H54 (cell line): Measurements from ENCODE around the gene NFATC1.

Experiments used
- DNase-seq: peaks from one replicate; pipeline ENCODE4 v3.0.0; 2011; ENCODE audit warnings: low spot score, mixed read lengths; ENCODE audit not compliant: insufficient read length
- FAIRE-seq: peaks from 3 replicates; lab custom pipeline; 2011; peaks lifted over from hg19 to GRCh38; lab: Jason Lieb, UNC
- POLR2A ChIP-seq: IDR thresholded peaks from 2 replicates; pipeline ENCODE4 v1.6.1; 2011; ENCODE audit warnings: low read depth, mild to moderate bottlenecking, low read length

Gene NFATC1

DNA sequence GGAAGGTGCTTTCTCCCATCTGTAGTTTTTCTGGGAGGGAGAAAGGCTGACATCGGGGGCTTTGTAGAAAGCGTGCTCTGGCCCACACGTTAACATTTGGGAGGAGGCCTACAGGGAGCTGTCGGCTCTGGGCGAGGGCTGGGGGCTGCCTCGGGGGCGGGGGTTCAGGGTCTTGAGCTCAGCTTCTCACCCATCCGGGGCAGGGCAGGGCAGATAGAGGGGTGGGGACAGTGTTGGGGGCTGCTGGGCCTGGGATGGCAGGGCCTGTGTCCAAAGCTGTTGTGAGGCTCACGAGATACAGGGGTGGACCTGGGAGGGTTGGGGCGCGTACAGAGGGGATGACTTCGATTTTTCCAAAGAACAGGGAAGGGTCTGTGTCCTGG is 27.0 kb downstream of the NFATC1 start:
- DNase-seq = no peak
- no peak for FAIRE-seq
- no peak for TF ChIP-seq POLR2A

DNA sequence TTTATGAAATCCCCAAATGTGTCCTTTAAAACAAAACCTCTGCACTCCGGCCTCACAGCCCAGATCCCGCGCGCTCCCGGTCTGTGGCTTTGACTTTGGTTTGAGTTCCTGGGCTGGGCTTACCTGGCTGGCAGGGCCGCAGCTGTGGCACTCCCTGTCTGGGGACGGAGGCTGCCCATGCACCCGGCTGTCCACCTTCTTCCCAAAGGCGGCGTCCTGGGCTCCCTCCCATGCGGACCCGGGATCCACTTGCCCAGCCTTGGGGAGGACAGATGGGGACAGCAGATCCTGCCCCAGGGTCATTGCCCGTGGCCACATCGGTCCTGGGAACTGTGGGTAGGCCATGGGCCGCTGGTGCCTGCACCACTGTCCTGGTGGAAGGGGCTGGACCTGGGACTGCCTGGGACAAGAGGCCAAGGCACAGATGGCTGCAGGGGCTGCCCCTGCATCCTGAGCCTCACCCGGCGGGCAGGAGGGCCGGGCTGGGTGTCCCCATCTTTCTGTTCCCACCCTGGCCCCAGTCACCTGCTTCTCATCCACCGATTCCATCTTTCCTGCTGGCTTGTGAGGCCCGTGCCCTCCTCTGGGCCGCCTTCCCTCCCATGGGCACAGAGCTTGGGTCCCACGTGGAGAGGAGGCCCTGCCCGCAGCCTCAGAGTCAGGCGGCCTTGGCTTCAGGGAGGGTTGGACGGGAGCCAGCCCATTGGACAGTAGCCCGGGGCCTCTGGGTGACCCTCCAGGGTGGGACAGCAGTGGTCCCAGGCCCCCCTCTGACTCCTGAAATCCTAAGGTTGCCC is 27.7 kb downstream of the NFATC1 start:
- no peak for DNase-seq
- TF ChIP-seq POLR2A = no peak
- FAIRE-seq = no peak

DNA sequence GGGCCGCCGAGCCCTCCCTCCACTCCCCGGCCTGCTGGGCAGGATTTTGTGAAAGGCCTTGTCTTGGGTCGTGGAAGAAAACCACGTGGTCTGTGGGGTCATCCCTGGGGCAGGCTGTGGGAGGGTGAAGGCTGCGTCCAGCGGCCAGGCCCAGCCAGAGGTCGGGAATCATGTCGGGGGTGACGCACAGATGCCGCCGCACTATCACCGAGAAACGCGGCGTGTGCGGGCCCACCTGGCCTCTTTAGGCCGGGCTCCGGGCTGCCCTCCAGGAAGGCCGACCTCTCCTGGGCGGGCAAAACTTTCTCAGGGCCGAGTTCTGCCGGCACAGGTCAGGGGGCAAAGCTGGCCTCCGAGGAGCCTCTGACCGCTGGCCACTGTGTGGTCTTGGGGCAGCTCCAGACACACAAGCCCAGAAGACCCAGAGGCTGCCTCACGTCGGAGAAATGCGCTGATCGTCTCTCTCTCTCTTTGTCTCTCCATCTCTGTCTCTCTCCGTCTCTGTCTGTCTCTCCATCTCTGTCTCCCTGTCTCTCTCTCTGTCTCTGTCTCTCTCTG is 28.4 kb downstream of the NFATC1 start:
- DNase-seq (no peak), FAIRE-seq (no peak)
- TF ChIP-seq POLR2A = no peak

DNA sequence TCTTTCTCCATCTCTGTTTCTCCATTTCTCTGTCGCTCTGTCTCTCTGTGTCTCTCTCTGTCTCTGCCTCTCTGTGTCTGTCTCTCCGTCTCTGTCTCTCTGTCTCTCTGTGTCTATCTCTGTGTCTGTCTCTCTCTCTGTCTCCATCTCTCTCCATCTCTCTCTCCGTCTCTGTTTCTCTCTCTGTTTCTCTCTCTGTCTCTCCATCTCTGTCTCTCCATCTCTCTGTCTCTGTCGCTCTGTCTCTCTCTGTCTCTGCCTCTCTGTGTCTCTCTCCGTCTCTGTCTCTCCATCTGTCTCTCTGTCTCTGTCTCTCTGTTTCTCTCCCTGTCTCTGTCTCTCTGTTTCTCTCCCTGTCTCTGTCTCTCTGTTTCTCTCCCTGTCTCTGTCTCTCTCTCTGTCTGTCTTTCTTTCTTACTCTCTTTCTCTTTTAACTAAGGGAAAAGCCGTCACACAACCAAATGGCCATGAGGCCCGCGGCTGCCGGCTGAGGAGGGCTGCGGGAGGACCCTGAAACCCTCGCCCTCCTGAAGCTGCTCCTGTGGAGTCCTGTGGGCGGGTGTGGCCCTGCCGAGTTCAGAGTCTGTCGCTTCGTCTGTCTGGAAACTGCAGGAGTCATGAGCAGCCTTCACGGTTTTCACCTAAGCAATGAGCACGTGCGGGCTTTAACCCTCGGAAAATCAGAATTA is 29.3 kb downstream of the NFATC1 start:
- FAIRE-seq = no peak
- TF ChIP-seq POLR2A = no peak
- DNase-seq = no peak

DNA sequence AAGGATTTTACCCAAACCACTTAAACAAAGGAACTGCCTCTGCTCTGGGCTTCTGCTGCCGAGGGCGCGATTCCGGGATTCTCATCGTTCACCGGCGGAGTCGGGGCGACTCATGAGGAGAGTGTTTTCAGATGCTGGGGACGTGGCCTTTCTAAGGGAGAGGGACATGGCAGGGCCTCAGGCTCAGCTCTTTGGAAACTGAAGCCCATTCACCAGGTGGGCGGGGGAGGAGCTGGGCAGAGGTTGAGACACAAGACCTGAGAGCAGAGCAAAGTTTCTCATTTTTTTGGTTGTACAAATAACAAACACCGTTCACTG is 29.8 kb downstream of the NFATC1 start:
- TF ChIP-seq POLR2A = no peak
- FAIRE-seq (no peak), DNase-seq (no peak)

DNA sequence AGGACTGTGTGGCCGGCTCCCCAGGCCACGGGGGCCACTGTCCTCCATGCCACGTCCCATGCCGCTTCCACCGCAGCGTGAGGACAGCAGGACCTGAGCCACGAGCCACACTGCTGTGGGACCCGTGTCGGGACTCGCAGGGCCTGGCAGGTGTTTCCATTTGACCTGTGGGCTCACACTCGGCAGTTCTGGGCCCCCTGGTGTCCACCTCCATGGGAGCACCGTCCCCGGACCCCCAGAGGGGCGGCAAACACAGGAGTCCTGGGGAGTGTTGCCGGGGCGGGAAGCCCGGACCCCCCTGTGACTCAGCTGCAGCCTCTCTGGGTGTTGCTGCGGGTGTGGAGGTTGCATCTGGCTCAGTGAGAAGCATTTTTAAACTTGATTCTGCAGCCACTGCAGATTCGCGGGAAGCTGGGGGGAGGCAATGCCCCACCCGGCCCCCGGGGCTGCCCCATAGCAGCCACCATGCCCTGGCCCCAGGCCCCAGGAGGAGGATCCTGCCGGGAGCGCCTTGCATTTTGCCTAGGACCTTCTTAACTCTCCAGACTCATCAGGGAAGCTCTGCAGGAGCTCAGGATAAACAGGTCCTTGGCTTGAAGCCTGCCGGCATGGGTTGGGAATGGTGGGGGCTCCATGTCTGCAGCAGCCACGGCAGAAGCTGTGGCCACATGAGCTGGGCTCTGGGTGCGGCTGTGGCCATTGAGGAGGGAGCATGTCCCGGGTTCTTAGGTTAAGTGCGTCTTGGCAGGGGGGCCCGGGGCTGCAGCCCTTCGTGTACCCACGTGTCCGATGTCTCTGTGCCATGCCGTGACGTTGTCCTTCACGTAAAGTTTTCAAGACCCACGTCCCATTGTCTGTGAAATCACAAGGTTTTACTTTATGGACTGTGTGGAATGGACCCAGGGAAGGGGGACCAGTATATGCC is 30.9 kb downstream of the NFATC1 start:
- FAIRE-seq = no peak
- no peak for DNase-seq
- TF ChIP-seq POLR2A = no peak

DNA sequence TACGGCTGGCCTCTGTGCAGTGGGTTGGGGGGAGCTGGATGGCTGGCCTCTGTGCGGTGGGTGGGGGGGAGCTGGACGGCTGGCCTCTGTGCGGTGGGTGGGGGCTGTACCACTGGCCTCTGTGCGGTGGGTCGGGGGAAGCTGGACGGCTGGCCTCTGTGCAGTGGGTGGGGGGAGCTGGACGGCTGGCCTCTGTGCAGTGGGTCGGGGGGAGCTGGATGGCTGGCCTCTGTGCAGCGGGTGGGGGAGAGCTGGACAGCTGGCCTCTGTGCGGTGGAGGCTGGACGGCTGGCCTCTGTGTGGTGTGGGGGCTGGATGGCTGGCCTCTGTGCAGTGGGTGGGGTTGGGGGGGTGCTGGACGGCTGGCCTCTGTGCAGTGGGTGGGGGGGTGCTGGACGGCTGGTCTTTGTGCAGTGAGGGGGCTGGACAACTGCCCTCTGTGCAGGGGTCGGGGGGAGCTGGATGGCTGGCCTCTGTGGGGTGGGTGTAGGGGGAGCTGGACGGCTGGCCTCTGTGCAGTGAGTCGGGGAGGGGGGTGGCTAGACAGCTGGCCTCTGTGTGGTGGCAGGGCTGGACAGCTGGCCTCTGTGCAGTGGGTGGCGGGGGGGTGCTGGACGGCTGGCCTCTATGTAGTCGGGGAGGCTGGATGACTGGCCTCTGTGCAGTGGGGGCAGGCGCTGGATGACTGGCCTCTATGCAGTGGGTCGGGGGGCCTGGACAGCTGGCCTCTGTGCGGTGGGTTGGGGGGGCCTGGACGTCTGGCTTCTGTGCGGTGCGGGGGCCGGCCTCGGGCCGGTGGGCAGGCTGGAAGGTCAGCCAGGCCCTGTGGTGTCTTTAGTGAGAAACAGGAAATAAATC is 31.9 kb downstream of the NFATC1 start:
- DNase-seq (no peak), FAIRE-seq (no peak)
- no peak for TF ChIP-seq POLR2A

DNA sequence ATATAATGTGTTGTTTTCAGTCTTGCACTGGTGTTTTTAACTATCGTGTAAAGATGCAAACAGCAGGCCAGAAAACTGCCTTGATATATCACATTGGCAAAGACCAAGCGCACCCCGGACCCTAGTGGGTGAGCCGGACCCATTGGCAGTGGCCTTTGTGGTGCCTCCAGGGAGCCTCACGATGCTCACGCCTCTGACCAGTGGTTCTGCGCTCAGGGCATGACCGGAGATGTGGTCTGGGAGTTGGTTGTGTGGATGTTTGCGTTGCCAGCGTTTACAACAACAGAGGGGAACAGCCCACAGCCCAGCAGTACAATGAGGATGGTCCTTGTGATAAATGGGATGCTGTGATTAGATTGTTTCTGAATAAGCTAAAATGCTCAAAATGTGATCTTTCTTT is 32.6 kb downstream of the NFATC1 start:
- no peak for FAIRE-seq
- no peak for DNase-seq
- no peak for TF ChIP-seq POLR2A

DNA sequence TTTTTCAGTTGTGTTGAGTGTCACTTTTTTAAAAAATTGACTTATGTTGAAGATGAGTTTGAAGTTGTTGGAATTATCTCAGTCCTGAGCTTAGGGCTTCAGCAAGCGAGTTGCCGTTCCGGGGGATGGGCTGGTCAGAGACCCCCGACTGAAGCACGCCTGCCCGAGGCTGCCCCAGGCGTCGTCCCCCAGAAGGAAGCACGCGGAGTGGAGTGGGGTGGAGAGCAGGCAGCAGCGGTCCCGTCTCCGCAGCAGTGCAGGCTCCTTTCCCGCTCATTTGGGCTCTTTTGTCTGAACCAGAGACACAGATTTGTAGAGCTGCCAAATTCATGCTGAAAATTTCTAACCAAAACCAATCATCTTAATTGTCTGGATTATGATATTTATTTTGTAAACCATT is 33.7 kb downstream of the NFATC1 start:
- FAIRE-seq = no peak
- no peak for TF ChIP-seq POLR2A
- DNase-seq = no peak

DNA sequence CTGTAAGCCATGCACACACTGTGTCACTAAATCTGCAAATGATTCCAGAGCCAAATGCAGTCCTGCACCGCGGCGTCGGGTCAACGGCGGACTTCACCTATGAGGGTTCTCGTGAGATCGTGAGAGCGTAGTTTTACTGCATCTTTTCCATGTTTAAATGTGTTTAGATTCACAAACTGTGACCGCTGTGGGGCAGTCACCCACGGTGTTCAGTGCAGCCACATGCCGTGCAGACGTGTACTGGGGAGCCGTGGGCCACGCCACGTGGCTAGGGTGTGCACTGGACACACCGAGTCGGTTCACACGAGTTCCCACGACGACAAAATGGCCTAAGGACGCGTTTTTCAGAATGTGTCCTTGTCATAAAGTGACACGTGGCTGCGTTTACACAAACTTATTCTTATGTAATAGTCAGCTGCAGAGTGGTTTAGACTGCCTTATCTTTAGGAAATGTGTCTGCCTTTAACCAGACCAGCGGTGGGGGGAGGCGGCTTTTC is 34.1 kb downstream of the NFATC1 start:
- no peak for FAIRE-seq
- DNase-seq = no peak
- TF ChIP-seq POLR2A = no peak

DNA sequence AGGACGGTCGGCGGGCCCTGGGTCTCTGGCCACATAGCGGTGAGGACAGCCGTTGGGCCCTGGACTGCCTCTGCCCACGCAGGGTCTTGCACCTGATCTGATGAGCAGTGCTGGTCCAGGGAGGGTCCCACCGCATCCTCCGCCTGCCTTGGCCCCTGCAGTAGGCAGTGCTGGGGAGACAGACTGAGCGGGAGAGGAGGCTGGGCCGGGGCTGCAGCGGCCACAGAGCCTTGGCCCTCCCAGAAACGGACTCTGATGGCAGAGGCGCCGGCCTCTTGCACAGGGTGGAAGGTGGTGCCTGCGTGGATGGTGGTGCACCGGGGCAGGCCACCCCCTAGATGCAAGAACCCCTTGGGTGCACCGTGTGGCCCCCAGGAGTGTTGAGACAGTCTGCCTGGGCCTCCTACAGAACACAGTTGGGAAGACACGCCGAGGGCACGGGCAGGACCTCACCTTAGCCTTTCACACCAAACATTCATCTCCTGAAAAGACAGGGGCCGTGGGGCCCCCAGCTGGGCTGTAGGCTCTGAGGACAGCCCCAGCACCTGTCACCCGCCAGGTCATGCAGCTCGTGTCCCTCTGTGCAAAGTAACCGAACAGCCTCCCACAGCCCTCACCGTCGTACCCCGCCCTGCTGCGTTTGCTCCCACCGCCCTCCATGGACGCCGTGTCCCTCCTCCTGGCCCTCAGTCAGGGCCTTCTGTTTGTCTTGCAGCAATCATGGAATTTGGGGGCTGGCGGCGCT is 36.8 kb downstream of the NFATC1 start:
- TF ChIP-seq POLR2A = no peak
- no peak for FAIRE-seq
- no peak for DNase-seq

DNA sequence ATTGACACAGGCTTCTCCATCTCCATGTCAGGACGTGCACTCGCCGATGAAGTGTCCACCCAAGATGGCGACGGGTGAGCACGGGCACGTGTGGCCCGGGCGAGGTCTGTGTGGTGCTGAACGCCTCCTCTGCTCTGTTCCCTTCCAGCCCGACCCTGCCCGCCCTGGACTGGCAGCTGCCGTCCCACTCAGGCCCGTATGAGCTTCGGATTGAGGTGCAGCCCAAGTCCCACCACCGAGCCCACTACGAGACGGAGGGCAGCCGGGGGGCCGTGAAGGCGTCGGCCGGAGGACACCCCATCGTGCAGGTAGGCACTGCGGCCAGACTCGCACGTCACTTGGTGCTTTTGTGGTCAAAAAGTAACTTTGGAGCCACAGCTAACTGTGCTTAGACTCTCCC is 37.7 kb downstream of the NFATC1 start:
- no peak for TF ChIP-seq POLR2A
- FAIRE-seq (no peak), DNase-seq (no peak)
